Keratinocyte (primary cell): ENCODE results near the gene ARID3A.

Experiments
- EZH2 ChIP-seq: IDR thresholded peaks from one replicate; pipeline ENCODE4 v1.6.1; 2012; ENCODE audit warnings: inconsistent platforms, mild to moderate bottlenecking, low read length, moderate library complexity
- TF ChIP-seq, protein P1 (sequence below), 3 experiments: IDR thresholded peaks in 1 of 3; conservative IDR thresholded peaks in 1 of 3; optimal IDR thresholded peaks in 1 of 3; 2 replicates in 2 of 3; 3 replicates in 1 of 3; pipeline versions ENCODE3 to v1.5.1; 2011; ENCODE audit warnings: low read length in 3 of 3, mild to moderate bottlenecking in 3 of 3, moderate library complexity in 2 of 3, control low read depth in 1 of 3, inconsistent platforms in 1 of 3; ENCODE audit not compliant: insufficient read depth in 2 of 3; ENCODE audit errors: extremely low read depth in 1 of 3

DNA sequence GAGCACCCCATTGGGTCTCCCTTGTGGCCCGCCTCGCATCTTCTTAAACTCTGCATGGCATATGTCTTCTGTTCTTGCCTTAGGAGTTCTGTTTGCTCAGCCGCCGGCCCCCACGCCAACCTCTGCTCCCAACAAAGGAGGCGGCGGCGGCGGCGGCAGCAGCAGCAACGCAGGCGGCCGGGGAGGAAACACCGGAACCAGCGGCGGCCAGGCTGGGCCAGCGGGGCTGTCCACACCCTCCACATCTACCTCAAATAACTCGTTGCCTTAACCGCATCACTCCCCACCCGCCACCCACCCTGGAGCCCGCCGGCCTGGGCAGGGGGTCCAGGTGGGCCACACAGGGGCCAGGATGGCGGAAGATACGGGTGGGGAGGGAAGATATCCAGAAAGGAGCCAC is 46.0 kb downstream of the ARID3A start:
- TF ChIP-seq, protein P1, sequence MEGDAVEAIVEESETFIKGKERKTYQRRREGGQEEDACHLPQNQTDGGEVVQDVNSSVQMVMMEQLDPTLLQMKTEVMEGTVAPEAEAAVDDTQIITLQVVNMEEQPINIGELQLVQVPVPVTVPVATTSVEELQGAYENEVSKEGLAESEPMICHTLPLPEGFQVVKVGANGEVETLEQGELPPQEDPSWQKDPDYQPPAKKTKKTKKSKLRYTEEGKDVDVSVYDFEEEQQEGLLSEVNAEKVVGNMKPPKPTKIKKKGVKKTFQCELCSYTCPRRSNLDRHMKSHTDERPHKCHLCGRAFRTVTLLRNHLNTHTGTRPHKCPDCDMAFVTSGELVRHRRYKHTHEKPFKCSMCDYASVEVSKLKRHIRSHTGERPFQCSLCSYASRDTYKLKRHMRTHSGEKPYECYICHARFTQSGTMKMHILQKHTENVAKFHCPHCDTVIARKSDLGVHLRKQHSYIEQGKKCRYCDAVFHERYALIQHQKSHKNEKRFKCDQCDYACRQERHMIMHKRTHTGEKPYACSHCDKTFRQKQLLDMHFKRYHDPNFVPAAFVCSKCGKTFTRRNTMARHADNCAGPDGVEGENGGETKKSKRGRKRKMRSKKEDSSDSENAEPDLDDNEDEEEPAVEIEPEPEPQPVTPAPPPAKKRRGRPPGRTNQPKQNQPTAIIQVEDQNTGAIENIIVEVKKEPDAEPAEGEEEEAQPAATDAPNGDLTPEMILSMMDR (optimal IDR thresholded peaks at IDR 0.05 in 1 of 3, IDR thresholded peaks at IDR 0.05 in 1 of 3, conservative IDR thresholded peaks at IDR 0.05 in 1 of 3; ENCODE audit: extremely low read depth in 1 of 3, insufficient read depth in 2 of 3, low read length in 3 of 3): no peak
- no peak for TF ChIP-seq EZH2
